Epithelial cell of esophagus (primary cell): ENCODE measurements around the gene CCNB2.

Source experiments
- DNase-seq: peaks from one replicate; pipeline ENCODE4 v3.0.0; 2010; ENCODE audit warnings: low read depth
- H3K4me3 ChIP-seq: 2 replicates; pipeline ENCODE4 v1.5.1; 2011; ENCODE audit warnings: mild to moderate bottlenecking, low read length, control low read depth
- CTCF ChIP-seq: IDR thresholded peaks from 2 replicates; pipeline ENCODE4 v1.5.1; 2011; ENCODE audit warnings: low read depth, mild to moderate bottlenecking, low read length, control low read depth, inconsistent platforms; ENCODE audit not compliant: insufficient read depth; ENCODE audit errors: missing control alignments

The CCNB2 gene

DNA sequence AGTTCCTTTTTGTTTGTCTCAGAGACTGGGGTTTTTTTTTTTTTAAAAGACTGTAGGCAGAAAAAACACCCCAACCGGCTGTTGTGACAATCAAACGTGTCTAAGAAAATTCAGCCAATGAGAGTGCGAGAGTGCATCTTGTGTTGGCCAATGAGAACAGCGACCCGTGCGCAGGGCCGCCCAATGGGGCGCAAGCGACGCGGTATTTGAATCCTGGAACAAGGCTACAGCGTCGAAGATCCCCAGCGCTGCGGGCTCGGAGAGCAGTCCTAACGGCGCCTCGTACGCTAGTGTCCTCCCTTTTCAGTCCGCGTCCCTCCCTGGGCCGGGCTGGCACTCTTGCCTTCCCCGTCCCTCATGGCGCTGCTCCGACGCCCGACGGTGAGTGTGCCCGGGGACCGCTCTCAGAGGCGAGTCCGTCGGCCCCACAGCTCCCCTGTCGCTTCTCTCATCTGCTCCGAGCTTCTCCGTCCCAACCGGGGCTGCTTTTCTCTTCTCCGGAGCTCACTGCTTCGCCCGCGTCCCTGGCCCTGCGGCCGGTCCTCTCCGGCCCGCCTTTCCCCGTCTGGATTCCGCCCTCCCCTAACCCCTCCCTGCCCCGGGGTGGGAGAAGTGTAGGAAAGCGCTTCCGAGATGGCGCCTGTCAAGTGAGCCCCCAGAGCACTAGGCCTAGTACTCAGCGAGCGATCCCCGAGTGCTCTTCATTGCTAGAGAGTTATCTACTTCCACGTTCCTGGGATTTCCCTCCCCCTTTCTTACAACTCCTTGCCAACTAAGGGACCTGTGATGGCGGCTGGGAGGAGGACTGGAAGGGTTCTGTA lies at the start of gene CCNB2:
Gene CCNB2 (plus strand): TSS at position 235 of the 821 bp plus-strand sequence. CDS start 123 bp downstream, at position 358.
- peak within 1 kb of the TSS; percentile 87 for H3K4me3 ChIP-seq
- no peak for TF ChIP-seq CTCF
- DNase-seq = peak; percentile 95

DNA sequence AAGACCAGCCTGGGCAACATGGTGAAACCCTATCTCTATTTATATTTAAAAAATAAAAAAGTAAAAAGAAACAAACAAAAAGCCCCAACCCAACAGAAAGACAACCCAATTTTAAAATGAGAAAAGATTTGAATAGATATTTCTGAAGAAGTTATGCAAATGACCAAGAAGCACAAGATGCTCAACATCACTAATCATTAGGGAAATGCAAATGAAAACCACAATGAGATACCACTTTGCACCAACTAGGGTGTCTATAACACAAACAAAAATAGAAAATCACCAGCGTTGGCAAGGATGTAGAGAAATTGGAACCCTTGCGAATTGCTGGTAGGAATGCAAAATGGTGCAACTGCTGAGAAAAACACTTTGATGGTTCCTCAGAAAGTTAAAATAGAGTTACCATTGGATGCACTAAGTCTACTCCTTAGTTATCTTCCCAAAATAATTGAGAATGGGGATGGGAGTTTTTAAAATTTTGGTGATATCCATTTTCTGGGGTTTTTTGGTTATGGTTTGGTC lies 45.8 kb upstream of the CCNB2 start:
- H3K4me3 ChIP-seq = no peak overlapping the region
- no peak for TF ChIP-seq CTCF

DNA sequence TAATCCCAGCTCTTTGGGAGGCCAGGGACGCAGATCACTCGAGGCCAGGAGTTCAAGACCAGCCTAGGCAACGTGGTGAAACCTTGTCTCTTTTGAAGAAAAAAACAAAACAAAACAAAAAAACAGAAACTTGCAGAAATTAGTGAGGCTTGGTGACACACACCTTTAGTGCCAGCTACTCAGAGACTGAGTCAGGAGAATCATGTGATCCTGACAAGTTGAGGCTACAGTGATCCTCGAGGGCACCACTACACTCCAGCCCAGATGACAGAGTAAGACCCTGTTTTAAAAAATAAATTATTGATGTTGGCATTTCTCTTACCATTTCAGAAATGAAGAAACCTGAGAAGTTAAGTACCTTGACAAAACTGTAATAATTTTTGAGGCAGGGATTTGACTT lies 44.6 kb upstream of the CCNB2 start:
- DNase-seq = peak; percentile 61
- no peak overlapping the region for H3K4me3 ChIP-seq
- no peak for TF ChIP-seq CTCF

More for the DNA sequence above, 45.8 kb upstream of the CCNB2 start:
- no peak for DNase-seq

- no peak for TF ChIP-seq CTCF
- no peak for DNase-seq
- H3K4me3 ChIP-seq = no peak overlapping the region
These were observed 41.9 kb upstream of the CCNB2 start for GRCh38 chr15:59063042-59063441.

DNA sequence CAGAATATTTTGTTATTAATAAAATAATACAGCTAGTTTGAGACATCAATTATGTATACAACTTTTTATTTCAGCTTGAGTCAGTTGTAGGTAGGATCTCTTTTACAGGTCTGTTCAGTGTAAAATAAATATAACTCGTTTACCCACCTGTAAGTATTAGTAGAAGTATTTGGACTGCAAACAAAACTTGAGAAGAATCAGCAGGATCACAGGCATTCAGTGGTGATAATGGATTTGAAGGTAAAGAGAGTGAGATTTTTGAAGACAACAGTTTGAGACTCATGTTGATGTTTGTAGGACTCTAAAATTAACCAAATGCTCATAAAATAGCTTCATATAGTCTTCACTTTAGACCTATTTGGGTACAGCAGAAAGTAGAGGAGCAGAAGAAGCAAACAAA lies 35.5 kb upstream of the CCNB2 start:
- no peak overlapping the region for H3K4me3 ChIP-seq
- no peak for TF ChIP-seq CTCF
- no peak for DNase-seq

DNA sequence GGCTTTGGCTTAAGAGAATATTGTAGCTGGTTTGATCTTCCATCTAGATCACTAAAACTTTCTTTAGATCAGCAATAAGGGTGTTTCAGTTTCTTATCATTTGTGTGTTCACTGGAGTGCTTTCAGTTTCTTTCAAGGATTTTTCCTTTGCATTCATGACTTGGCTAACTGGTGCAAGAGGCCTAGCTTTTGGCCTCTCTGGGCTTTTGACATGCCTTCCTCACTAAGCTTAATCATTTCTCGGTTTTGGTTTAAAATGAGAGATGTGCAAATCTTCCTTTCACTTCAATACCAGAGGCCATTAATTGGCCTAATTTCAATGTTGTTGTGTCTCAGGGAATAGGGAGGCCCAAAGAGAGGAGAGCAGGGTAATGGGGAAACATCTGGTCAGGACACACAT lies 30.3 kb upstream of the CCNB2 start:
- TF ChIP-seq CTCF = no peak
- H3K4me3 ChIP-seq = no peak overlapping the region
- DNase-seq = no peak
